A673 (cell line): ENCODE results near the gene TTC3. TPM values are rescaled to one million over a fixed set of nuclear protein-coding genes. Genes with fewer than 3 reads are reported as not detected.

Experiments
- BruUV-seq: library from RNA; stranded (reverse); fragments of 400-500 nt; replicated peaks from 2 replicates; lab custom pipeline; 2021; lab: Mats Ljungman, UMichigan
- CTCF ChIA-PET: fragments of 300-600 bp; sonication (Branson Sonifier 250); formaldehyde crosslinking; loops from one replicate; lab custom pipeline; 2022; ENCODE audit warnings: antibody characterized with exemption; lab: Charles Lee
- POLR2A ChIA-PET: fragments of 300-600 bp; sonication (Branson Sonifier 250); formaldehyde crosslinking; loops from one replicate; lab custom pipeline; 2022; ENCODE audit warnings: antibody characterized with exemption; ENCODE audit not compliant: low non-redundant PET; lab: Charles Lee
- DNase-seq: peaks from one replicate; pipeline ENCODE4 v3.0.0-alpha.2; 2015; ENCODE audit warnings: low spot score
- H3K27ac ChIP-seq: fragments of 200-600 bp; sonication (generic); 2 replicates; pipeline ENCODE4 v1.5.1; 2016; ENCODE audit warnings: mixed run types, low read depth, mild to moderate bottlenecking, mixed read lengths, antibody characterized with exemption, low read length; ENCODE audit not compliant: poor library complexity, severe bottlenecking
- H3K27me3 ChIP-seq: fragments of 200-600 bp; sonication (generic); replicated peaks from 2 replicates; pipeline ENCODE4 v1.6.1; 2017; ENCODE audit warnings: mixed run types, low read depth, mild to moderate bottlenecking, mixed read lengths, antibody characterized with exemption, low read length; ENCODE audit not compliant: insufficient read depth, poor library complexity
- H3K36me3 ChIP-seq: fragments of 200-600 bp; sonication (generic); 2 replicates; pipeline ENCODE4 v1.6.1; 2016; ENCODE audit warnings: mixed run types, mild to moderate bottlenecking, mixed read lengths, antibody characterized with exemption, low read length; ENCODE audit not compliant: insufficient read depth, poor library complexity, severe bottlenecking
- H3K4me1 ChIP-seq: fragments of 200-600 bp; sonication (generic); 2 replicates; pipeline ENCODE4 v1.6.1; 2017; ENCODE audit warnings: mixed run types, mild to moderate bottlenecking, mixed read lengths, antibody characterized with exemption, low read length; ENCODE audit not compliant: insufficient read depth, poor library complexity, severe bottlenecking
- H3K4me3 ChIP-seq: fragments of 200-600 bp; sonication (generic); 2 replicates; pipeline ENCODE4 v1.5.1; 2016; ENCODE audit warnings: low read depth, mixed run types, mild to moderate bottlenecking, mixed read lengths, low read length; ENCODE audit not compliant: poor library complexity, severe bottlenecking
- H3K9me3 ChIP-seq: fragments of 200-600 bp; sonication (generic); 2 replicates; pipeline ENCODE4 v1.6.1; 2016; ENCODE audit warnings: mixed run types, low read depth, mild to moderate bottlenecking, mixed read lengths, antibody characterized with exemption, low read length; ENCODE audit not compliant: poor library complexity, severe bottlenecking
- CTCF ChIP-seq: fragments of 300-800, 200-600 bp; sonication (generic); conservative IDR thresholded peaks from 2 replicates; pipeline ENCODE4 v1.5.1; 2017; ENCODE audit warnings: low read depth, mild to moderate bottlenecking, antibody characterized with exemption, low read length, moderate library complexity, mixed read lengths
- EZH2 ChIP-seq: fragments of 200-600 bp; sonication (generic); IDR thresholded peaks from 2 replicates; pipeline ENCODE4 v1.6.1; 2017; ENCODE audit warnings: borderline replicate concordance, low read depth, mild to moderate bottlenecking, mixed read lengths, antibody characterized with exemption, low read length; ENCODE audit not compliant: poor library complexity, severe bottlenecking
- intact Hi-C: fragments of 100-400 bp; cut with micrococcal nuclease; formaldehyde crosslinking; loops from one replicate; pipeline ENCODE4 v1.10.0; 2022; ENCODE audit not compliant: unreplicated experiment
- total RNA-seq: library from RNA; stranded (reverse); gene quantifications from 2 replicates; pipeline ENCODE4 v1.2.3, GENCODE V29; 2021

Gene TTC3
- total RNA-seq, 1 experiment from 2014 or later = 137 TPM

- ChIA-PET POLR2A (no interaction called here), CTCF (no interaction called here)
- Histone ChIP-seq H3K4me1 (peaks cover 3% of the 10 kb centered on the region), H3K27me3 (no peaks in the 10 kb centered on the region), H3K36me3 (peaks cover 48% of the 10 kb centered on the region), H3K4me3 (no peak overlapping the region), H3K9me3 (no peaks in the 10 kb centered on the region), H3K27ac (no peak overlapping the region)
- intact Hi-C loops = no loop called here
- TF ChIP-seq EZH2 (no peak), CTCF (no peak)
- DNase-seq = no peak
- no TSS peak for BruUV-seq
Measured at GRCh38 chr21:37195610-37196009, 122.6 kb downstream of the TTC3 start.

- Histone ChIP-seq H3K27ac (no peak overlapping the region), H3K4me1 (peaks cover 2% of the 10 kb centered on the region), H3K9me3 (no peaks in the 10 kb centered on the region), H3K36me3 (peaks cover 54% of the 10 kb centered on the region), H3K4me3 (no peak overlapping the region), H3K27me3 (no peaks in the 10 kb centered on the region)
- ChIA-PET CTCF (no interaction called here), POLR2A (no interaction called here)
- DNase-seq = no peak
- intact Hi-C loops = no loop called here
- BruUV-seq = no TSS peak
- TF ChIP-seq CTCF (no peak), EZH2 (no peak)
Measured at GRCh38 chr21:37196847-37197246, 123.8 kb downstream of the TTC3 start.

GRCh38 chr21:37197746-37198145, 124.7 kb downstream of the TTC3 start:
- no TSS peak for BruUV-seq
- no peak overlapping the region for H3K27ac ChIP-seq
- CTCF ChIA-PET = no interaction called here

More at GRCh38 chr21:37197746-37198145, 124.7 kb downstream of the TTC3 start:
- no peaks in the 10 kb centered on the region for H3K9me3 ChIP-seq
- H3K27me3 ChIP-seq = no peaks in the 10 kb centered on the region
- no peaks in the 10 kb centered on the region for H3K4me1 ChIP-seq
- TF ChIP-seq EZH2 = no peak
- no peak for TF ChIP-seq CTCF
- intact Hi-C loops = no loop called here
- no peak for DNase-seq
- POLR2A ChIA-PET = no interaction called here
- no peak overlapping the region for H3K4me3 ChIP-seq
- H3K36me3 ChIP-seq = peaks cover 51% of the 10 kb centered on the region
